GM23338 (cell line): Measurements from ENCODE around the gene KCNK17. TPM values are rescaled to one million over a fixed set of nuclear protein-coding genes. Genes with fewer than 3 reads are reported as not detected.

Experiments used
- ATAC-seq: fragments of 200-7000 bp; cut with Tn5 transposase; 3 replicates; pipeline ENCODE4 v1.9.1; 2020
- DNase-seq: peaks from one replicate; pipeline ENCODE4 v3.0.0-alpha.2; 2015; ENCODE audit warnings: low spot score
- H2AFZ ChIP-seq: fragments of 200-600 bp; sonication (generic); 2 replicates; pipeline ENCODE4 v1.8.0; 2016; ENCODE audit warnings: antibody characterized with exemption, mild to moderate bottlenecking, moderate library complexity
- H3F3A ChIP-seq: fragments of 200-600 bp; sonication (generic); replicated peaks from 2 replicates; pipeline ENCODE4 v1.8.0; 2017; ENCODE audit warnings: antibody characterized with exemption, mixed run types, low read depth
- H3K27ac ChIP-seq: fragments of 200-600 bp; sonication (generic); 2 replicates; pipeline ENCODE4 v1.6.1; 2016; ENCODE audit warnings: low read depth
- H3K27me3 ChIP-seq: fragments of 200-600 bp; sonication (generic); 2 replicates; pipeline ENCODE4 v1.8.0; 2016; ENCODE audit warnings: mild to moderate bottlenecking, mixed run types, moderate library complexity; ENCODE audit not compliant: insufficient read depth
- H3K36me3 ChIP-seq: fragments of 200-600 bp; sonication (generic); 2 replicates; pipeline ENCODE4 v1.8.0; 2016; ENCODE audit warnings: mild to moderate bottlenecking; ENCODE audit not compliant: insufficient read depth
- H3K4me1 ChIP-seq: fragments of 200-600 bp; sonication (generic); 2 replicates; pipeline ENCODE4 v1.8.0; 2016; ENCODE audit warnings: mild to moderate bottlenecking, moderate library complexity; ENCODE audit not compliant: insufficient read depth
- H3K4me2 ChIP-seq: fragments of 200-600 bp; sonication (generic); 2 replicates; pipeline ENCODE4 v1.7.1; 2017; ENCODE audit warnings: mixed run types
- H3K4me3 ChIP-seq: fragments of 200-600 bp; sonication (generic); 2 replicates; pipeline ENCODE4 v1.6.1; 2016; ENCODE audit warnings: mixed run types
- H3K79me2 ChIP-seq: fragments of 200-600 bp; sonication (generic); replicated peaks from 2 replicates; pipeline ENCODE4 v1.8.0; 2017; ENCODE audit warnings: mild to moderate bottlenecking; ENCODE audit not compliant: insufficient read depth
- H3K9me2 ChIP-seq: fragments of 200-600 bp; sonication (generic); 2 replicates; pipeline ENCODE4 v1.8.0; 2017; ENCODE audit not compliant: insufficient read depth
- H4K20me1 ChIP-seq: fragments of 200-600 bp; sonication (generic); replicated peaks from 2 replicates; pipeline ENCODE4 v1.8.0; 2017; ENCODE audit warnings: mild to moderate bottlenecking; ENCODE audit not compliant: insufficient read depth
- H3K27ac Mint-ChIP-seq: 2 replicates; pipeline ENCODE4 v1.8.0; 2020; ENCODE audit warnings: inconsistent platforms, mild to moderate bottlenecking, moderate library complexity, mixed read lengths
- H3K27me3 Mint-ChIP-seq: 3 replicates; pipeline ENCODE4 v1.8.0; 2022; ENCODE audit warnings: low read depth, mild to moderate bottlenecking, moderate library complexity, mixed read lengths, inconsistent platforms; ENCODE audit not compliant: insufficient read depth, poor library complexity
- H3K36me3 Mint-ChIP-seq: 3 replicates; pipeline ENCODE4 v1.8.0; 2021; ENCODE audit warnings: low read depth, mild to moderate bottlenecking, inconsistent platforms, moderate library complexity, mixed read lengths
- H3K4me1 Mint-ChIP-seq: 3 replicates; pipeline ENCODE4 v1.8.0; 2020; ENCODE audit warnings: mild to moderate bottlenecking, inconsistent platforms, mixed read lengths
- H3K4me3 Mint-ChIP-seq: 3 replicates; pipeline ENCODE4 v1.8.0; 2021; ENCODE audit warnings: moderate library complexity, mild to moderate bottlenecking, inconsistent platforms, mixed read lengths
- H3K9me3 Mint-ChIP-seq: 3 replicates; pipeline ENCODE4 v1.8.0; 2020; ENCODE audit warnings: moderate library complexity, mild to moderate bottlenecking, inconsistent platforms, mixed read lengths
- CREB1 ChIP-seq: fragments of 250-450 bp; sonication (Bioruptor Pico); IDR thresholded peaks from 2 replicates; pipeline ENCODE4 v1.5.0; 2020; ENCODE audit warnings: low read depth, mild to moderate bottlenecking, moderate library complexity
- CTCF ChIP-seq, 2 experiments: fragments of 200-600 bp in 1 of 2; sonication (generic) in 1 of 2; conservative IDR thresholded peaks; 2 replicates each; pipeline versions ENCODE4 v1.5.1 to v1.6.1; 2016 to 2017; ENCODE audit warnings: antibody characterized with exemption in 2 of 2, low read depth in 2 of 2, mild to moderate bottlenecking in 2 of 2, moderate library complexity in 1 of 2
- ETS1 ChIP-seq: IDR thresholded peaks from 2 replicates; pipeline ENCODE4 v1.6.1; 2016; ENCODE audit warnings: antibody characterized with exemption
- EZH2 ChIP-seq: fragments of 200-600 bp; sonication (generic); IDR thresholded peaks from one replicate; pipeline ENCODE4 v1.8.0; 2017; ENCODE audit warnings: antibody characterized with exemption, mild to moderate bottlenecking, low read depth; ENCODE audit not compliant: unreplicated experiment
- POLR2AphosphoS5 ChIP-seq: IDR thresholded peaks from 2 replicates; pipeline ENCODE4 v1.6.1; 2016; ENCODE audit warnings: antibody characterized with exemption, low read depth
- STAT1 ChIP-seq: IDR thresholded peaks from one replicate; pipeline ENCODE4 v1.6.1; 2016; ENCODE audit warnings: antibody characterized with exemption; ENCODE audit not compliant: unreplicated experiment
- ZNF114 ChIP-seq: fragments of 250-450 bp; sonication (Bioruptor Pico); IDR thresholded peaks from 2 replicates; pipeline ENCODE4 v1.5.0; 2020; ENCODE audit warnings: mild to moderate bottlenecking, moderate library complexity
- ZNF331 ChIP-seq: fragments of 250-450 bp; sonication (Bioruptor Pico); IDR thresholded peaks from 2 replicates; pipeline ENCODE4 v1.5.0; 2020; ENCODE audit warnings: low read depth, mild to moderate bottlenecking, moderate library complexity
- ZNF462 ChIP-seq: fragments of 250-450 bp; sonication (Bioruptor Pico); IDR thresholded peaks from 2 replicates; pipeline ENCODE4 v1.5.0; 2020; ENCODE audit warnings: mild to moderate bottlenecking, moderate library complexity
- polyA plus RNA-seq: library from polyadenylated mRNA; unstranded; fragments of >200 nt; fragmentation: Nextera tagmentation; extraction: Ambion mirVana; gene quantifications from 2 replicates; pipeline ENCODE4 v1.2.1, GENCODE V29; 2016
- total RNA-seq: library from RNA; depleted of rRNA; stranded (reverse); fragments of >200 nt; shearing (Covaris generic); gene quantifications from 2 replicates; pipeline ENCODE4 v1.2.3, GENCODE V29; 2014

KCNK17 gene
- total and polyA plus RNA-seq, 2 experiments from 2014 or later = 2.2 to 3.1 TPM

GRCh38 chr6:39330476-39330875 lies 16.3 kb upstream of the KCNK17 start:
- H3K27ac Mint-ChIP-seq = no peak overlapping the region
- no peaks in the 10 kb centered on the region for H3K36me3 ChIP-seq
- ATAC-seq (no peak), DNase-seq (no peak)
- peaks cover 5% of the 10 kb centered on the region for H3K27me3 Mint-ChIP-seq
- no peaks in the 10 kb centered on the region for H4K20me1 ChIP-seq
- H3K9me2 ChIP-seq = no peaks in the 10 kb centered on the region
- H3K27me3 ChIP-seq = no peaks in the 10 kb centered on the region
- no peak overlapping the region for H3K4me2 ChIP-seq
- TF ChIP-seq POLR2AphosphoS5 (no peak), EZH2 (no peak), ZNF331 (CRISPR knock-in tag) (no peak)
- H3F3A ChIP-seq = no peaks in the 10 kb centered on the region
- no peak overlapping the region for H2AFZ ChIP-seq
- H3K4me1 ChIP-seq = no peaks in the 10 kb centered on the region
- H3K36me3 Mint-ChIP-seq = no peaks in the 10 kb centered on the region; the same call in 2 of the 3 replicates
- H3K4me3 ChIP-seq = no peak overlapping the region
- H3K79me2 ChIP-seq = no peaks in the 10 kb centered on the region
- H3K27ac ChIP-seq = no peak overlapping the region
- H3K4me3 Mint-ChIP-seq = no peak overlapping the region
- H3K4me1 Mint-ChIP-seq = no peaks in the 10 kb centered on the region; the same call in 2 of the 3 replicates
- H3K9me3 Mint-ChIP-seq = no peaks in the 10 kb centered on the region

GRCh38 chr6:39330057-39330456 lies 15.8 kb upstream of the KCNK17 start:
- Histone ChIP-seq H3K9me2 (no peaks in the 10 kb centered on the region), H3K79me2 (no peaks in the 10 kb centered on the region), H3K36me3 (no peaks in the 10 kb centered on the region), H2AFZ (no peak overlapping the region), H3K27ac (no peak overlapping the region), H3K27me3 (no peaks in the 10 kb centered on the region), H3F3A (no peaks in the 10 kb centered on the region), H4K20me1 (no peaks in the 10 kb centered on the region), H3K4me1 (no peaks in the 10 kb centered on the region), H3K4me2 (no peak overlapping the region), H3K4me3 (no peak overlapping the region)
- peaks cover 5% of the 10 kb centered on the region for H3K27me3 Mint-ChIP-seq
- no peaks in the 10 kb centered on the region; the same call in 2 of the 3 replicates for H3K4me1 Mint-ChIP-seq
- H3K27ac Mint-ChIP-seq = no peak overlapping the region
- TF ChIP-seq ZNF114 (CRISPR knock-in tag) (no peak), ETS1 (no peak), STAT1 (no peak), CREB1 (no peak)
- no peak for ATAC-seq
- no peak overlapping the region for H3K4me3 Mint-ChIP-seq
- H3K36me3 Mint-ChIP-seq = no peaks in the 10 kb centered on the region; the same call in 2 of the 3 replicates
- no peak for DNase-seq
- no peaks in the 10 kb centered on the region for H3K9me3 Mint-ChIP-seq

- no peak overlapping the region for H3K4me2 ChIP-seq
- Mint-ChIP-seq H3K27ac (no peak overlapping the region), H3K36me3 (no peaks in the 10 kb centered on the region; the same call in 2 of the 3 replicates), H3K4me3 (no peak overlapping the region), H3K9me3 (no peaks in the 10 kb centered on the region), H3K27me3 (peaks cover 5% of the 10 kb centered on the region), H3K4me1 (no peaks in the 10 kb centered on the region; the same call in 2 of the 3 replicates)
- no peaks in the 10 kb centered on the region for H3F3A ChIP-seq
- no peak overlapping the region for H2AFZ ChIP-seq
- H3K79me2 ChIP-seq = no peaks in the 10 kb centered on the region
- H3K9me2 ChIP-seq = no peaks in the 10 kb centered on the region
- H4K20me1 ChIP-seq = no peaks in the 10 kb centered on the region
- DNase-seq (no peak), ATAC-seq (no peak)
- H3K4me3 ChIP-seq = no peak overlapping the region
- H3K27me3 ChIP-seq = no peaks in the 10 kb centered on the region
- no peak overlapping the region for H3K27ac ChIP-seq
- no peaks in the 10 kb centered on the region for H3K36me3 ChIP-seq
- no peaks in the 10 kb centered on the region for H3K4me1 ChIP-seq
- TF ChIP-seq POLR2AphosphoS5 (no peak), CTCF (conservative IDR thresholded peaks at IDR 0.05; ENCODE audit: low read depth in 2 of 2) (no peak), ZNF462 (CRISPR knock-in tag) (no peak)
These were observed 13.8 kb upstream of the KCNK17 start for GRCh38 chr6:39328066-39328465.
